Measurements from ENCODE around the gene FJX1.
A peak's percentile ranks its signal among the peaks of the same experiment; 100 is the strongest.
"Not testable (repeated sequence)": the region's sequence is repeated elsewhere in the genome, so short reads cannot be mapped to it uniquely, and the experiment has no call there.

FJX1 gene

DNA sequence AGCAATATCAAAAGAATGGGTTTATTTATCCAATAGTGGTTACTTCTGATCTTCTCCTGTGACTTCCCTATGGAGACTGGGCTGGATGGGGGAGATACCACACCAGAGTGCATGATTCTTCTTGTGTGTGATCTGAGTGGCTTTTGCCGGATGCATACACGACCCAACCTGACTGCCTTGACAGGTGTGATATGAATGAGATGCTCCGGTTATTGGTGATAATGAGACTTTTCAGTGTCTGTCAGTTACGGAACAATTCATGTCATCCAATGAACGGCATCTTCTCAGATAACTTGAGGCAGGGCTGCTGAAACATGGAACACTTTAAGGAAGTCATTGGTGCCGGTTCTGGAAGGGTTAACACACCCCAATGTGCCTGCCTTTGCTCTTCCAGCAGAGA is 17.7 kb downstream of the FJX1 start:
- no peak for DNase-seq

DNA sequence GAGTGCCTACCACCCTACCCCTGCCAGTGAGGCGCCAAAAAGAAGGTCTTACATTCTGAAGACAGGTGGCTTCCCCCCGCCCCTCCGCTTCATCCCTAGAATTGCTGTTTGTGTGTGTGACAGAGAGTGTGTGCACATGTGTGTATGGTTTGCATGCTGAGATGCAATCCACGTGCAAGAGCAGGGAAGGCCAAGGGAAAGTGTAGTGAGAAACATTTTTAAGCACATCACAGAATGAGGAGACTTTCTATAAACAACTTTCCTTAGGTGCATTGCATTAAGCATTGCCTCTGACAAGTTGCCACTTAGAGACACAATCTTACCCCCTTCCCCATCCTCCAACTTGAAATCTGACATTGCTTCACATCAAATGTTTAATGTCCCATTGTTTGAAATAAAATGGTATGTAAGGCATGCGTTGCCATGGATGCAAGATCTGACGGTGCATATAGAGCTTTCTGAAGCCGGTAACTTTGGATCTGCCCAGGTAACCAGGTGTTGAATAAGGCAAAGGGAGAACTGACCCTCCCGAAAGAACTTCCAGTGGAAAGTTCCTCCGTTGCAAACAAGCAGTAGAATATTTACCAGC is 21.4 kb downstream of the FJX1 start:
- DNase-seq: no peak

DNA sequence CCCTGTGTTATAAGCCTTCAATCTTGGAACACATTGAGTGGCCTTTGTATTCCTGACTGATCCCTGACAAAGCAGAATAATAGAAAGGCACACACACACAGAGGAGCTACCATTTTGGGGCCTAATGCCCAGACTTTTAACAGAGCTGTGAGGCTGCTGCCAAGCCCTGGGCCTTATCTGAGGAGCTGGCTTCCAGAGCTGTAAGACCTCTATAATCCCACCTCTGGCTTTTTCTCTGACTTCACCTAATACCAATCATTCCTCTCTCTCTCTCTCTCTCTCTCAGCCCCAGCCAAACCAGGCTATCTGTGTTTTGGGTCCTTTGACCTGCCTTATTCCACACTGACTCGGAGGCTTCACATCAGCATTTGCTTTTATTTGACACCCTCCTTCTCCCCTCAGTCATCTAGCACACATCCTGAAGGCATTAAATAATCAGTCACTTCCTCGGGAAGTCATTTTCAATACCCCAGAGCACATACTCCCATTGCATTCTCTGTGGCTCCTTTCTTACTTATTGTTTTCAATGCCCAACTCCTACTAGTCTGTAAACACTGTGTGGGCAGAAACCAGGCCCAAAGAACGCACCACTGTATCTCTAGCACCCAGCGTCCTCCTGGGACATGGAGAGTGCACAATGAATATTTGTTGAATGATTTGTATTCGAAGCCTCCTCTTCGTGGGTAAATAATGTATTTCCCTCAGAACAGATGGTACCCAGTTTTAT is 23.1 kb downstream of the FJX1 start:
- DNase-seq: no peak

DNA sequence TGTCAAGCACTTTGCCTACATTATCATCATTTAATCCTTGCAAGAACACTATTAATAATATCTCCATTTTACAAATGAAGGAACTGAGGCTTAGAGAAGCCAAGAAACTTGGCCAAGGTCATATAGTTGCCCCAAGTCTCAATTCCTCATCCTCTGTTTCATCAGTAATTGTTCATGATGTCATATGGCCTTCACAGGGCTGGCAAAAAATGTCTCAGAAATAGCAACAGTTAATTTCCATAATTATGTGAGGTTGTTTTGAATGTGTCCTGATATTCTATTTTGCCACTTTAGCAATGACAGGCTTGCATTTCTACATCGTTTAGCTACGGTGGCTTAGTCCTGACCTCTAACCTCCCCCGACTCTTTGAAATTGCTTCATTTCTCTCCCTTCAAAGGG is 23.7 kb downstream of the FJX1 start:
- DNase-seq: no peak

DNA sequence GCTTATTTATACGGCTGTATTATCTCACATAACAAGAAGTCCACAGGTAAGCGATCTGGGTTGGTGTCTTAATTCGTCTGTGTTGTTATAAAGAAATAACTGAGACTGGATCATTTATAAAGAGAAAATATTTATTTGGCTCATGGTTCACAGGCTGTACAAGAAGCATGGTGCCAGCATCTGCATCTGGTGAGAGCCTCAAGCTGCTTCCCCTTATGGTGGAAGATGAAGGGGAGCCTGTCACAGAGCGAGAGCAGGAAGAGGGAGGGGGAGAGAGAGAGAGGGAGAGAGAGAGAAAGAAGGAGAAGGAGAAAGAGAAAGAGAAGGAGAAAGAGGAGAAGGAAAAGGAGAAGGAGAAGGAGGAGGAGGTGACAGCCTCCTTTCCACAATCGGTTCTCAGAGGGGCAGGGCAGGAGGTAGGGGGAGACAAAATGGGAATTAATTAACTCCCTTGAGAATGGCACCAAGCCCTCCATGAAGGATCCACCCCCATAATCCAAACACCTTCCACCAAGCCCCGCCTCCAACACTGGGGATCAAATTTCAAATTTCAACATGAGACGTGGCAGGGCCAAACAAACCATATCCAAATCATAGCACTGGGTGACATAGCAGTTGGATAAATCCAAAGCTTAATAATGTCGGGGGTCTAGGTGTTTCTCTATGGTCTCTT is 29.3 kb downstream of the FJX1 start:
- peak; percentile 93 for DNase-seq

DNA sequence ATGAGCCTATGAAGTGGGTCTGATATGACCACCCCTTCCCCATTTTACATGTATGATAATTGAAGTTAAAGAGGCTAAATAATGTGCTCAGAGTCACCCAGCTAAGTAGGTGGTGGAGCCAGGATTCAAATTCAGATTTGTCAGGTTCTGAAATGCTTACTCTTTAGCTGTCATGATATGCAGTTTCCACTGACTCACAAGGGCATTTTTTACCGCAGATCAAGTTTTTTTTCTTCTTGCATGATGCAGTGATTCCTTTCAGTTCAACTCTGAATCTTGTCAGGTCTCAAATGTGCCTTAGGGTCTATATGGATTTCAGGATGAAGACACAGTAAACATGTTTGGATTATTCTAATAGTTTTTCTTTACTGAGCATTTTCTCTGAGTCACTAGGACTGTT is 31.7 kb downstream of the FJX1 start:
- no peak for DNase-seq

DNA sequence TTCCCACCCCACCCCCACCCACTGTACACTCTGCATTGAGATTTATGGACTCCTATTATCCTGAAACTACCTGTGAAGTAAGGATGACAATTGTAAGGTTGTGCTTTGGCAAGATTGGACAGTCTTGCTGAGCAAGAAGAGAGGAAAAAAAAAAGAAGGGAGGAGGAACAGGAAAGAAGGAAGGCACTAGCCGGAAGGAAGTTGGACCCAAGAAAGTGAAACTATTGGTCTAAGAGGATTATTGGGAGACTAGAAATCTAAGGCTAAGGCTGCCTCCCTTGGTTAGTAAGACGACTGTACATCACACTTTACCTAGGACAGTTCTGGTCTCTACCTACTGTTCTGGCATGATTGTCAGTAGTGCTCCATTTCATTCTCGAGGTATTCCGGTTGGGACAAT is 32.2 kb downstream of the FJX1 start:
- no peak for DNase-seq

DNA sequence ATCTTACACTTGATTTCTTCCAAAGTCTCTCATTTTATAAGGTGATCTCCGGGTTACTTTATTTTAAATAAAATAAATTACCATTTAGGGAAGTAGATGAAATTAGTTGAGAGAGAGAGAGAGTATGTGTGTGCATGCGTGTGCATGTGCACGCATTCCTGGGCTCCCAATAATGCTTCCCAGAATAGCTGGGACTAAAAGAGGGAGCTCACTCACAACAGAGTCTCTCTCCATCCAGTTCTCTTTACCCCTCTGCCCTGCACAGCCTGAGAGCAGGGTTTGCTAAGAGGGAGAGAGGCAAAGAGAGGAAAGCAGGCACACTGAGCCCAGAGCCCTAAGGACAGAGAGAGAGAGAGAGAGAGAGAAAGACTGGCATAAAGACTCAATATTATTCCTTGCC is 33.0 kb downstream of the FJX1 start:
- no peak for DNase-seq

DNA sequence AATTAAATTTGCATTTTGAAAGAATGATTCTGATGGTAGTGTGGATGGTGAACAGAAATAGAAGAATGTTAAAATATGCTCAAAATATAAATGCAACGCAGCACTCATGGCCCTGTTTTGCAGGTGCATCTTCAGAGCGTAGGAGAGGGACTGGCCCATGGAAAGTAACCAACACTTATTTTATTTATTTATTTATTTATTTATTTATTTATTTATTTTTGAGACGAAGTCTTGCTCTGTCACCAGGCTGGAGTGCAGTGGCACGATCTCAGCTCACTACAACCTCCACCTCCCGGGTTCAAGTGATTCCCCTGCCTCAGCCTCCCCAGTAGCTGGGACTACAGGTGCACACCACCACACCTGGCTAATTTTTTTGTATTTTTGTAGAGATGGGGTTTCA is 34.5 kb downstream of the FJX1 start:
- not testable (repeated sequence) for DNase-seq

DNA sequence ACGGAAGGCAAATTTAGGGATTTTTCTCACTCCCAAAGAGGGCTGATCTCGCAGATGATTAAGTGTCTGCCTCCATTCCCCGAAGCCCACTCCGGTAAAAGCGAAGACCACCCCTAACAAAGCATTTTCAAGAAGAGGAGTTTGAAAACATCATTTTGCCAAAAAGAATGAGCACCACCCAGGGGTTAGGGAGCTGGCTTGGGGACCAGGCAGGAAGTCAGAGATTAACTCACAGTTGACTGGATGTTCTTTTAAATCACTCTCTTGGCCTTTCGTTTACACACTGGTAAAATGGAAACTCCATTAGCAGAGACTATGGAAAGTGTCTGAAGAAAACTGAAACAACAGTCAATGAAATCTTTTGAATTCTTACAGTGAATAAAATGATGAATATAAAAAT is 36.5 kb downstream of the FJX1 start:
- DNase-seq: no peak

DNA sequence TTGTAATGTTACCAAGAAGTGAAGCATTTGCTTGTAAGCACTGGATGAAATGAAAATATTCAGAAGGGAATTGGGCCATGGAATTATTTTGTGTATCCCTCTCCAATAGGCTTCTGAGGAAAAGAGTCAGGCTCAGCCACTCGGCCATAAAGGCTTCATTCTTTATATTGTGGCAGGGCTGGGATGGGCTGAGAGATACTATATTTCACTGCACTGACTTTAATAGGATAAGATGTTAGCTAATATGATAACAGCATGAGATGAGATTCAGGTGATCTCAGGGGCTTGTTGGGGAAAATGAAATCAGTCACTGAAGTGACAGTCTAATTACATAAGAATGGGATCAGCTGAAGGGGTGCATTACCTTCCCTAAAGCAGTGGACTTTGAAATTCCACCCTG is 37.0 kb downstream of the FJX1 start:
- no peak for DNase-seq

DNA sequence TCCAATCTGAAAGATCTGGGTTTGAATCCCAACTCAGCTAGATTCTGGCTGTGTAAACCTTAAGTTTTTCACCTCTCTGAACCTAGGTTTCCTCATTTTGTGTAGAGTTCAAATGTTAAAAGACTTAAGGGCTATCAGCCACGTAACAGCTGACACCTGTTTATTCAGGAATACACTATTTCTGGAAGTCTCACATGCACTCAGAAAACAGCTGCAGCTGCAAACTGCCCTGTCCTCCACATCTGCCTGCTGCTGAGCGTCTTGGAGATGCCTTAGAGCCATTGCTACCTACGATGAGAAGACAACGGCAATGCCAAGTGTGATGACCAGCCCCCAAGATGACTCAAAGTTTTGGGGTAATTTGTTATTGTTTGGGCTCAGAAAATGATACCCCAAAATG is 37.6 kb downstream of the FJX1 start:
- DNase-seq: no peak

DNA sequence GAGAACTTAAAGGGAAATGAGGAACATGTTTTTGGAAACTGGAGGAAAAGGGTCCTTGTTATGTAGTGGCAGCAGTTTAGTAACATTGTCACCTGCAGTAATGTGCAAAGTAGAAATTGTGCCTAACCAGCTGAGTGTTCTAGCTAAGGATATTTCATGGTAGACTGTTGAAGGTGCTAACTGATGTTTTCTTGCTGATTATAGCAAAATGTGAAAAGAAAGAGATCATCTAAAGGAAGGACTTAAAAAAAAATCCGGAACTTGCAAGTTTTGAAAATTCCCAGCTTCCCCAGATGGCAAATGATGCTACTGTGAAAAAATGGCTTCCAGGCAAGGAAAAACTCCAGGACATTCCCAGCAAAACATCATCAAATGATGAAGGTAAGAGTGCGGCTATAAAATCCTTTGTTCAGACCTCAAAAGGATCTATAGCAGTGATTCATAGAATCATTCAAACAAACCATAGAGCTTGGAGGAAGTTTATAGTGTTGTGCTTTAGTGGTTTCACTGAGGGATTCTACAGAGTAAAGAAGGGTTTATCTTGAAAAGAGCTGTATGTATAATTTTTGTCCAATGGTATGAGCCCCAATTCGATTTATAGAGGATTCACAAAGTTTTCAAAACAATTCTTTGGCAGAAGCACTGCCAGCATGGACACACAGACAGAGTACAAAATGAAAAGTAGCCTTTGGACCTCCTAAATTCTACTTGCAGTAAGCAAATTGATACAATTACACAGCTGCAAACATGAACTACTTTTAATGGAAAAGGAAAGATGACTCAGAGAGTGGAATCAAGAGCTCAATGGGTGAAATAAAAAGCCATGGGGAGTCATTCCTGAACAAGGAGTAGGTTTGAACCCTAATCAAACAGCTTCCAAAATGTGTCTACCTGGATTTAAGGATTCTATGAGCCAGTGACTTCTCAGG is 40.0 kb downstream of the FJX1 start:
- DNase-seq: no peak

DNA sequence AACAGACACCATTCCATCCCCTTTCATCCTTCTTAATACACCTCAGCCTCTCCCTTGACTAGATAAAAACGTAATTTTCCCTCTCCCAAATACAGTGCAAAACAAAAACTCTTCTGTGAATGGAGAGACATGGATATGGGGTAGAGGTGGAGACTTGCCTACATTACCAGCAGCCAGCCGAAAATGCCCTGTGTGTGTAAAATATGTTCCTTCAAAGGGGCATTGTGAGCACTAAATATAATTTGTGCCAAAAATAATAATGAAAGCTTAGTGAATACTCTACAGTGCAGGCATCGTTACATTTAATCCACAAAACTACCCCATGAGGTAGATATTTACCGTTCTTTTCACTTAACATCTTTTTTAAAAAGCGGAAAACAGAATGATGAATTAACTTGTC is 43.3 kb downstream of the FJX1 start:
- DNase-seq: no peak

DNA sequence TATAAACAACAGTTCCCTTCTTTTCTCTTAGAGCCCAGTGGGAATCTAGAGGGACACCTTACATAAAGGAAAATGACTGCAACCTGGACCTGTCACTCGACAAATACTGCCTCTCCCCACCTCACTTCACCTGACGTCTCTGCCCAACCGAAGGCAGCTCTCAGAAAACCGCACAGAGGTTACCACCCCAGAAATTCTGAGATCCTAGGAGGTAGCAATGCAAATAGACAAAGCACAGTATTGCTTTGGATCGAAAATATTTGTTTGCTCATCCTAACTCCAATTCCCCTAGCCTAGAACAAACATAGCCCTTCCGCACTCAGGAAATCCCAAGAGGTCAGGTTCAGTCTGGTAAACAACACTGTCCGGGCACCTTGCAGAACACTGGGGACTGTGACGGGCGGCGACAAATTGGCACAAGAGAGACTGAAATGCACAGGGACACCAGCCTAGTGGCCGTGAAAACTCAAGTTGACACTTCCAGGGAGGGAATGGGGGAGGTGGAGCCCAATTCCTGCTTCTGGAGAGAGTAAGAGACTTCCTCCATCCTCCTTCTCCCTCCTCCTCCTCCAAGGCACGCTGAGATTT is 43.9 kb downstream of the FJX1 start:
- no peak for DNase-seq

DNA sequence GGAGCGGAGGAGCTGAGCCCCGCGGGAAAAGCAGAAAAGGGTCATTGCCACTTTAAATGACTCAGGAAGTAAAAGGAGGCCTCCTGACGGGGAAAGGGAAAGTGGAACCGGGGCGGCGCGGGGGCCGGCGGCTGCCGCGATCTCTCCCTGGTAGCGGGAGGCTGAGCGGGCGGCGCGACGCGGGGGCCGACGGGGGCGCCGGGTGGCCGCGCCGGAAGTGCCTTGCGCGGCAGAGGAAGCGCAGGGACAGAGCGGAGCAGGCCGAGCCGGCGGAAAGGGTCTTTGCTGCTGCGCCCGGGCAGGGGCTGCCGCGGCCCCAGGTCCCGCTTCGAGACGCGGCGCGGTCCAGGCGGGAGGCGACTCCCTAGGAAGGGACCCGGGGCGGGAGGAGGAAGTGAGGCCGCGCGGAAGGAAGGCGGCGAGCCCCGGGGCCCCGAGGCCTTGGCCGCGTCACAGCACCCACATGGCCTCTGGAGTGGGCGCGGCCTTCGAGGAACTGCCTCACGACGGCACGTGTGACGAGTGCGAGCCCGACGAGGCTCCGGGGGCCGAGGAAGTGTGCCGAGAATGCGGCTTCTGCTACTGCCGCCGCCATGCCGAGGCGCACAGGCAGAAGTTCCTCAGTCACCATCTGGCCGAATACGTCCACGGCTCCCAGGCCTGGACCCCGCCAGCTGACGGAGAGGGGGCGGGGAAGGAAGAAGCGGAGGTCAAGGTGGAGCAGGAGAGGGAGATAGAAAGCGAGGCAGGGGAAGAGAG is 44.6 kb downstream of the FJX1 start, which contains the start of gene TRIM44:
Gene TRIM44 (plus strand): TSS at position 127 of the 759 bp plus-strand sequence. CDS start 337 bp downstream, at position 464.
- DNase-seq: peak; percentile 89

DNA sequence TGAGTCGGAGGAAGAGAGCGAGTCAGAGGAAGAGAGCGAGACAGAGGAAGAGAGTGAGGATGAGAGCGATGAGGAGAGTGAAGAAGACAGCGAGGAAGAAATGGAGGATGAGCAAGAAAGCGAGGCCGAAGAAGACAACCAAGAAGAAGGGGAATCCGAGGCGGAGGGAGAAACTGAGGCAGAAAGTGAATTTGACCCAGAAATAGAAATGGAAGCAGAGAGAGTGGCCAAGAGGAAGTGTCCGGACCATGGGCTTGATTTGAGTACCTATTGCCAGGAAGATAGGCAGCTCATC is 45.1 kb downstream of the FJX1 start:
- no peak for DNase-seq

DNA sequence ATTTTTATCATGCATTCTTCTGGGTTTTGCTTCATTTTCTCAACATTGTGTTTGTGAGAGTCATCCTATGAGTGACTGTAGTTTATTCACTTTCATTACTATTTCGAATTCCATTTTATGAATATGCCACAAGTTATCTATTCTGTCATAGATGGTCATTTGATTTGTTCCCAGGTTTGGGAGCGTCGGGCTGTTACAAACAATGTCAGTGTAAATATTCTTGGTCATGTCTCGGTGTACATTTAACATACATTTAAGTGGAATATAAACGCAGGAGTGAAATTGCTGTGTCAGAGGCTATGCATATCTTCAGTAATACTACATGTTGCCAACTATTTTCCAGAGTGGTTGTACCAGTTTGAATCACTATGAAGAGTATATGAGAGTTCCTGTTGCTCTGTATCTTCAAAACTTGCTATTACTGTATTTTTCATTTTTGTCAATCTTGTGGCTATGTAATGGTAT is 46.7 kb downstream of the FJX1 start:
- DNase-seq: no peak

DNA sequence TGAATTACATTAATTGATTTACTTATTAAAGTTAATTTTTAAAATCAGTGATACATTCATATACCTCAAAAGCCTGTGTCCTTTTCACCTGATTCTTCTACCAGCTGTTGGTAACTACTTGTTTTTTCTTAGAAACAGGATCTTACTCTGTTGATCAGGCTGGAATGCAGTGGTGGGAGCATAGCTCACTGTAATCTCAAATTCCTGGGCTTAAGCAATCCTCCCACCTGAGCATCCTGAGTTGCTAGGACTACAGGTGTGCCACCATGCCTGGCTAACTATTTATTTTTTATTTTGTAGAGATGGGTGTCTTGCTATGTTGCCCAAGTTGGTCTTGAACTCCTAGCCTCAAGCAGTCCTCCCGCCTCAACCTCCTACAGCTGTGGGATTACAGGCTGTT is 49.0 kb downstream of the FJX1 start:
- DNase-seq: no peak

DNA sequence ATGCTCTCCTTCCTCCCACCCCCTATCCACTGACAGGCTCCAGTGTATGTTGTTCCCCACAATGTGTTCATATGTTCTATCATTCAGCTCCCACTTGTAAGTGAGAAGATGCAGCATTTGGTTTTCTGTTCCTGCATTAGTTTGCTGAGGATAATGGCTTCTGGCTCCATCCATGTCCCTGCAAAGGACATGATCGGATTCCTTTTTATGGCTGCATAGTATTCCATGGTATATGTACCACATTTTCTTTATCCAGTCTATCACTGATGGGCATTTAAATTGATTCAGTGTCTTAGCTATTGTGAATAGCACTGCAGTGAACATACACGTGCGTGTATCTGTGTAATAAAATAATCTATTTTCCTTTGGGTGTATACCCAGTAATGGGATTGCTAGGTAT is 50.1 kb downstream of the FJX1 start:
- DNase-seq: not testable (repeated sequence)

All from NCI-H2171 treated with DMSO at 0.1 percent for 48 hours (cell line).